ENCODE measurements around the gene OSBPL5. TPM values are rescaled to one million over a fixed set of nuclear protein-coding genes. Genes with fewer than 3 reads are reported as not detected.

Gene OSBPL5
- total RNA-seq, 2 donors from 2014 or later, result 34.0 to 69.5 TPM

DNA sequence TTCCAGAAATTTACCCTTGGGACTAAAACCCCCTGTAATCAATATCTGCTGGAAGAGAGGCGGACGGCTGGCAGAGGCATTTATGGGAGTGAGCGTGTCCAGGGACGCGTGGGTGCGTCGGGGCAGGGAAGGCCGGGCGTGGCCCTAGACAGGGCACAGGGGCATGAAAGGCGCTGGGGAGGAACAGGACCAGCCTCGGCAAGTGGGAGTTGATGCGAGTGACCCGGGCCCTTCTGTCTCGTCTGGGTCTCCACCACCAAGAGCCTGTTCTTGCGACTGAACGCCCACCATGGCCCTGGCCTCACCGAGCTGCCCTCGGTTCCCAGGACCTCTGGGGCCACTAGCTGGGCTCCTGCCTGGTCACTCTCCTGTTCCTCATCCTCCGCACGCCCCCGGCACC is 17.5 kb downstream of the OSBPL5 start:
- H3K27ac ChIP-seq, result peak overlapping the region; percentile 12
- no peak overlapping the region for H3K9ac ChIP-seq (ENCODE audit: low read depth in 2 of 2, low read length in 2 of 2)
- DNase-seq, result no peak
- H3K4me3 ChIP-seq, result no peak overlapping the region
- peaks cover 19% of the 10 kb centered on the region for H3K4me1 ChIP-seq
- H3K36me3 ChIP-seq, result no peaks in the 10 kb centered on the region
- H3K27me3 ChIP-seq, result no peaks in the 10 kb centered on the region
- H3K9me3 ChIP-seq, result no peaks in the 10 kb centered on the region
- intact Hi-C loops (cut with DNase I), result no loop called here
- TF ChIP-seq, protein P1, sequence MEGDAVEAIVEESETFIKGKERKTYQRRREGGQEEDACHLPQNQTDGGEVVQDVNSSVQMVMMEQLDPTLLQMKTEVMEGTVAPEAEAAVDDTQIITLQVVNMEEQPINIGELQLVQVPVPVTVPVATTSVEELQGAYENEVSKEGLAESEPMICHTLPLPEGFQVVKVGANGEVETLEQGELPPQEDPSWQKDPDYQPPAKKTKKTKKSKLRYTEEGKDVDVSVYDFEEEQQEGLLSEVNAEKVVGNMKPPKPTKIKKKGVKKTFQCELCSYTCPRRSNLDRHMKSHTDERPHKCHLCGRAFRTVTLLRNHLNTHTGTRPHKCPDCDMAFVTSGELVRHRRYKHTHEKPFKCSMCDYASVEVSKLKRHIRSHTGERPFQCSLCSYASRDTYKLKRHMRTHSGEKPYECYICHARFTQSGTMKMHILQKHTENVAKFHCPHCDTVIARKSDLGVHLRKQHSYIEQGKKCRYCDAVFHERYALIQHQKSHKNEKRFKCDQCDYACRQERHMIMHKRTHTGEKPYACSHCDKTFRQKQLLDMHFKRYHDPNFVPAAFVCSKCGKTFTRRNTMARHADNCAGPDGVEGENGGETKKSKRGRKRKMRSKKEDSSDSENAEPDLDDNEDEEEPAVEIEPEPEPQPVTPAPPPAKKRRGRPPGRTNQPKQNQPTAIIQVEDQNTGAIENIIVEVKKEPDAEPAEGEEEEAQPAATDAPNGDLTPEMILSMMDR (IDR thresholded peaks at IDR 0.05), result no peak

DNA sequence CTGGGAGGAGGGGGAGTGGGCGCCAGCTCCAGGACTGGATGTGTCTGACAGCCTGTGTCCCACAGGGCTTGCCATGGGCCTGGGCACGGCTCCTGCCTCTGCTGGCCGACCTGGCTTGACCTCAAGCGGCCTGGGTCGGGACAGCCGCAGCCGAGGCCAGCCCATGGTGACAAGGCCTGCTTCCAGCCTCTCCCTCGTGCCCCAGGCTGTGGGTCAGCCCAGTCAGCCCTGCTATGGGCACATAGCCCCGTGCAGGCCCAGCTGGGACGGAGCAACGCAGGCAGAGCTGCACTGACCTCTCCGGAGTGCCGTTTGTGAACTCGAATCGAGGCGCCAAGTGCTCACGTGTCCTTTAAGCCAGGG is 17.9 kb downstream of the OSBPL5 start:
- Histone ChIP-seq H3K9ac (ENCODE audit: low read depth in 2 of 2, low read length in 2 of 2) (no peak overlapping the region), H3K4me1 (peaks cover 19% of the 10 kb centered on the region), H3K36me3 (no peaks in the 10 kb centered on the region), H3K4me3 (no peak overlapping the region), H3K27ac (peak overlapping the region; percentile 12), H3K9me3 (no peaks in the 10 kb centered on the region), H3K27me3 (no peaks in the 10 kb centered on the region)
- DNase-seq, result no peak
- intact Hi-C loops (cut with DNase I), result no loop called here
- TF ChIP-seq, protein P1 (IDR thresholded peaks at IDR 0.05), result no peak

DNA sequence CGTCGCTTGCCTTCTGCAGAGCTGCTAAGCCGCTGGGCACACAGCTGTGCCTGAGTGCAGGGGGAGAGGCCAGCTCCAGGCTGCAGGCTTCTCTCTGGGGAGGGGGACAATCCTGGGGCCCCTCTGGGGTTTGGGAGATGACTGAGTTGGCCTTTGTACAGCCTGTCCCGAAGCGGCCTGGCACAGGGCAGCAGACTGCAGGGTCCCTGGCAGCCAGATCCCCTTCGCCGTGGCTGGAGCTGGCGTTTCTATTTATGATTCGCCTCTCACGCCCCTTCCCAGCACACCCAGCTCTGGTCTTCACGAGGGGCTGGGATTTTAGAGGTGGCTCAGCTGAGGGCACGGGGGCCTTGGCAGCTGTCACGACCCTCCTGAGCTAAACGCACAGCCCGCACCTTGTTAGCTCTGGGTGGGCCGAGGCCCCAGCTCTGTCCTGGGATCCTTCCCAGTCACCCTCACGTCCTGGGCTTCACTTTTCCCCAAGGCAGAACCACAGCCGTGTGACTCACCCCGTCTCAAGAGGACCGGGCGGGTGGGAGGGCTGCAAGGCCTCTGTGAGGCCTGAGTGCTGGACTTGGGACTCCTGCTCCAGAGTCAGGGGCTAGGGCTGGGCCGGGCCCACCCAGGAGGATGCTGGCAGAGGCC is 18.4 kb downstream of the OSBPL5 start:
- Histone ChIP-seq H3K27ac (peak overlapping the region; percentile 12), H3K9me3 (no peaks in the 10 kb centered on the region), H3K4me3 (no peak overlapping the region), H3K36me3 (no peaks in the 10 kb centered on the region), H3K27me3 (no peaks in the 10 kb centered on the region), H3K4me1 (peaks cover 19% of the 10 kb centered on the region), H3K9ac (ENCODE audit: low read depth in 2 of 2, low read length in 2 of 2) (no peak overlapping the region)
- DNase-seq, result no peak
- TF ChIP-seq, protein P1 (IDR thresholded peaks at IDR 0.05), result no peak
- intact Hi-C loops (cut with DNase I), result no loop called here

DNA sequence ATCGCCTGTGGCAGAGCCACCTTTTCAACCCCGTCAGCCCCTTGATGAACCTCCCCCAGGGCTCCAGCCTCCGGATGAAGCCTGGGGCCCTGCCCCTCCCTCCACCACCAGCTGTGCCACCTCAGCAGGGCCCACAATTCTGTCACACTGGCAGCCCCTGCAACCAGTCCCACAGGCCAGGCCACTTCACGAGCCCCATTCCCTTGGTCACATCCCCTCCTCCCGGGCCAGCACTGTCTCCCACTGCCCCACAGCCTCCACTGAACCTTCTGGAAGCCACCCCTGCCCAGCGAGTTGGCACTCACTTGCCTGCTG is 19.9 kb downstream of the OSBPL5 start:
- Histone ChIP-seq H3K36me3 (no peaks in the 10 kb centered on the region), H3K9me3 (no peaks in the 10 kb centered on the region), H3K4me1 (peaks cover 19% of the 10 kb centered on the region), H3K27ac (no peak overlapping the region), H3K4me3 (no peak overlapping the region), H3K27me3 (no peaks in the 10 kb centered on the region), H3K9ac (ENCODE audit: low read depth in 2 of 2, low read length in 2 of 2) (no peak overlapping the region)
- no peak for DNase-seq
- intact Hi-C loops (cut with DNase I), result no loop called here
- TF ChIP-seq, protein P1 (IDR thresholded peaks at IDR 0.05), result no peak

DNA sequence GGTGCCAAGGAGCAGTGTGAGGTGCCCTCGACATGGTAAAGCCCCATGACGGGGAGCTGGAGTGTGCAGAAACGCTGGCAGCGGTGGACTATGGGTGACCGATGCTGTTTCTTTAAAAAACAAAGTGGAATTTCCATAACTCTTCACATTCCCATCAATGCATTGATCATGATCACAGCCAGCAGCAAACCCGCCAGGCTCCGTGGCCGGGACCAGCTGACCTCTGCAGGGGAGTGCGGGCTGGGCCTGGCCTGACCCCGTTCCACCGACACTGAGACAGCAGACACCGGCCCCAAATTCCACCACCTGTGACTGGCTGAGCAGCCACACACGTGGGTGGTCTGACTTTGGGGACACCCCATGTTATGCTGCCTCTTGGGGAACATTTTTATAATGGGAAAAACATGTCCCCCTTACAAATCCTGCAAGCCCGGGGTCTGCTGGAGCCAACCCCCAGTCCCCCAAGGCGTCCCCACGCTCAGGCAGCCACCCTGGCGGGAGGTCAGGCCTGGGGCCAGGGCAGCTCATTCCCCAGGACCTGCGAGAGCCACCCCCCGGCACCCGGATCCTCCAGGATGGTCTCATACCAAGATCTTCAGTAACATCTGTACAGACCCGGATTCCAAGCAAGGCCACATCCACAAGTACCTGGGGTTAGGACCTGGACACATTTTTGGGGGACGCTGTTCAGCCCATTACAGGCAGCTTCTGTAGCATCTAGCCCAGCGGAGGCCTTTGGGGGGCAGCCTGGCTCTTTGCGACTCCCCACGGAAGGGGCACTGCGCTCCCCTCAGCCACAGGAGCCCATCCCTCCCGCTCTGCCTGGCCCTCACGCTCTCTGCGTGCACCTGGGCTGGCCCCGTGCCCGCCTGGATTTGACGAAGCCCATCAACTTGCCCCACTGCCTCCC is 20.6 kb downstream of the OSBPL5 start:
- DNase-seq, result no peak
- TF ChIP-seq, protein P1 (IDR thresholded peaks at IDR 0.05), result no peak
- intact Hi-C loops (cut with DNase I), result no loop called here
- Histone ChIP-seq H3K36me3 (no peaks in the 10 kb centered on the region), H3K27me3 (no peaks in the 10 kb centered on the region), H3K9ac (ENCODE audit: low read depth in 2 of 2, low read length in 2 of 2) (no peak overlapping the region), H3K4me3 (no peak overlapping the region), H3K4me1 (peaks cover 19% of the 10 kb centered on the region), H3K9me3 (no peaks in the 10 kb centered on the region), H3K27ac (no peak overlapping the region)

Data from colonic mucosa (tissue), 4 donors.